NCI-H2029 (cell line): Measurements from ENCODE around the gene HMSD.

Source experiments
- DNase-seq: peaks from one replicate; lab custom pipeline; 2025; lab: John Stamatoyannopoulos, UW

HMSD gene

GRCh38 chr18:63956755-63957154, 7.7 kb downstream of the HMSD start:
- no peak for DNase-seq

GRCh38 chr18:63960891-63961290, 11.8 kb downstream of the HMSD start:
- no peak for DNase-seq

DNA sequence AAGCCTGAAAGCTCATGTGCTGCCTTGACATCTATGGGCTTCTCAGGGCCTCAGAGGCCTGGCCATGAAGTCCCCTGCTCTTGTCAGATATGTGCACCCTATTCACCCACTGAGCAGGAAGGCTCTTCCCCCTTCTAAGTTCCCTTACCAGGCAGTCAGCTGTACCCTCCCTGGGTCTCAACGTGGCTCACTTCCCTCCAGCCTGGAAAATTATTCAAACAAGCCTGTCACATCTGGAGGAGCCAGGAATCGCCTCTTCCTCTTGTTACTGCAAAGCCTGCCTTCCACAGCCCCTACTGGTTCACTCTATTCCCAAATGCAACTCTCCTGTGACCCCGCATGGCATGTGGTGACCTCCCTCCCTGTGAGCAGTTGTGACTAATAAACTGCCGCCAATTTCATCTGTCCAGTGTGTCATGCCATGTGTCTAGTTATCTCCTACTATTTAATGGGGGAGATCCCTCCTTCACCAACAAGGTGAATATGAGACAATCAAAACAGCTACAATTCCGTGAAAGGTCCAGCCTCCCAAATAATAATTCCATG, 12.4 kb downstream of the HMSD start:
- no peak for DNase-seq

DNA sequence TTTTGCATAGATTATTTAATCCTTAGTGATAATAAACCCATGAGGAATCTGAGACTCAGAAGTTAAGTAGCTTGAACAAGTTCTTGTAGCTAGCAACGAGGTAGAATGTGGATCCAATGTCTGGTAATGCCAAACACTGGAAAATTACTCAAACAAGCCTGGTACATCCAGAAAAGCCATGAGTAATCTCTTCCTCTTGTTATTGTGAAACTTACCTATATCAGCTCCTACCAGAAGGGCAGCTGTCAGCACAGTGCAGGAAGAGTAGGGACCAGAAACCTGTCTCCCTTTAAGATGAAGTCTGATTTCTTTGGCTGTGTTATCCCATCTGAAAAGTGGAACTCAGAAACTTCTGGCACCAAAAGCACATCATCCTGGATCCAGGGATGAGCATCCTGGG, 13.0 kb downstream of the HMSD start:
- no peak for DNase-seq

DNA sequence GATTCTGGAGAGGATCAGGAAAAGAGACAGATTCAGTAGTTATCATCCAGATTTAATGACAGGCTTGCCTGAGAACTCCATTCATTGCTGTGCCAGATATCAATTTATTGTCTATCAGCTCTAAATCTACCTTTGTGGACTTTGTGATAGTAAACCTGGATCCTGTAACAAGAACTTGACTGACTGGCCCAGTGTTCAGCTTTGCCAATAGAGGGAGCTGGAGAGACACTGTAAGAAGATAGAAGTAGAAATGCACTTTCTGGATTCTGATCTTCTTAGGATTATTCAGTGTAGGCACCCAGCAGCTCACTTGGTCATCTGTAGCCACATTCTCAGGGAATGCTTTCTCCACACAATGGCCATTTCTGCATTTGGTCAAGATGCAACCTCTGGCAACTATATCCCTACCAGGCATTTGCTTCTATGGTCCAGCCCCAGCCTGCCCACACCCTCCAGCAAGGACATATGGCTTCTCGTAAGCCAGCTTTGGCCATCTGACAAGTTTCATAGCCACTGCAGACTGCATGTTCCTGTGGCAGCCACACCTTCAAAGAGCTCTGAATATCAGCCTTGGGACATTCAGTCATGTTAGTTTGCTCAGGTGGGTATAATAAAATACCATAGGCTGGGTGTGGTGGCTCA, 14.6 kb downstream of the HMSD start:
- peak; percentile 3 for DNase-seq

- DNase-seq, result no peak
Observed at GRCh38 chr18:63964908-63965307, 15.8 kb downstream of the HMSD start.

- DNase-seq, result no peak
Observed at GRCh38 chr18:63965716-63966330, 16.7 kb downstream of the HMSD start.

DNA sequence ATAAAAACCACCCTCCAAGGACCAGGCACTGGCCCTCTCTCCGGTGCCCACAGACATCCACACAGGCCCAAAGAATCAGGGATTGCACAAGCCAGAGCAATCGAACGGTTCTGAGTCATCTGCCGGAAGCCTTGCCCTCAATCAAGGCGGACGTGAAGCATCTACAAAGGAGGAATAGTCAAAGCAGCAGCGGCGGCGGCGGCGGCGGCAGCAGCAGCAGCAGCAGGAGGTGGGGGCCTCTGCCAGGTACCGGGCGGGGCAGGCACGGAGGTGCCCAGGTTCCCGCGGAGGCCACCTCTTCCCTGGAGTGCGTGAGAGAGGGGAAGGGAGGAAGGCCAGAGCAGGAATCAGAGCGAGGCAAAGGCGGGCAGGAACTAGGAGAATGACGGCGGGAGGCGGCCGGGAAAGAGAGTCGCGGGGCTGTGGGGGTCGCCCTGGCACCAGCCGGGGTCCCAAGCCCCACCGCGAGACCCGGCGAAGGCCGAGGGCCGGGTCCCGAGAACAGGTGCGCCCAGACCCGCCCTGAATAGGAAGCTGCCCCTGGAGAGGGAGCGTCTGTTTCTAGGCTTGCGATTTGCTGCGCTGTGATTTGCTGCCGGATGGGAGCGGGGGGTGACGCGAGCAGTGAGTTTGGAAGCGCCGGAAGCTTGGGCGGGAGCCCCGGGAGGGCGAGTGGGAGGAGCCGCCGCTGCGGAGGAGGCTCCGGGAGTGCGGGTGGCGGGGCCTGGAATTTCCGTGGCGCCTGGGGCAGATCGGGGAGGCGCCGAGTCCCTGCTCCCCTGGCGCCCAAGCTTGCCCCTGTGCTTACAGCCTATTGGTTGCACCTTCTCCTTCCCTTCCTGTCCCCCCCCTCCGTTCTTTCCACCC, 21.1 kb downstream of the HMSD start, which contains the start of gene SERPINB8:
Gene SERPINB8 (plus strand): TSS at position 140 of the 867 bp plus-strand sequence. CDS start 8,228 bp downstream, outside the sequence.
- DNase-seq, result peak; percentile 66

- no peak for DNase-seq
Observed at GRCh38 chr18:63970809-63971205, 21.7 kb downstream of the HMSD start.

- no peak for DNase-seq
Observed at GRCh38 chr18:63971320-63972001, 22.4 kb downstream of the HMSD start.

DNA sequence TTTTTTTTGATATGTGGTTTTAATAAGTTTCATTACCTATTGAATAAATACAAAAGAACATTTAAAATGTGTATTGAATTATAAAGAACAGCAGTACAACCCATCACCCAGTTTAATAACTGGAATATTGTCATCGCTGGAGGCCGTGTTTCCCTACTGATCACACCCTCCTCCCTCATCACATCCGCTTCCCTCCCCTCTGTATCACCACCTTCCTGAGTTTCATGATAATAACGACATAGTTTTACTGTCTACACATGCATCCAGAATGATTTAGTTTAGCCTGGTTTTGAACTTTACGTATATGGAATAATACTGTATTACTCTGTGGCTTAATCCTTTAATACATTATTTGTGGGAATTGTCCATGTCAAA, 22.9 kb downstream of the HMSD start:
- DNase-seq, result no peak

- no peak for DNase-seq
Observed at GRCh38 chr18:63974991-63975390, 25.9 kb downstream of the HMSD start.

GRCh38 chr18:63975628-63976027, 26.5 kb downstream of the HMSD start:
- no peak for DNase-seq

DNA sequence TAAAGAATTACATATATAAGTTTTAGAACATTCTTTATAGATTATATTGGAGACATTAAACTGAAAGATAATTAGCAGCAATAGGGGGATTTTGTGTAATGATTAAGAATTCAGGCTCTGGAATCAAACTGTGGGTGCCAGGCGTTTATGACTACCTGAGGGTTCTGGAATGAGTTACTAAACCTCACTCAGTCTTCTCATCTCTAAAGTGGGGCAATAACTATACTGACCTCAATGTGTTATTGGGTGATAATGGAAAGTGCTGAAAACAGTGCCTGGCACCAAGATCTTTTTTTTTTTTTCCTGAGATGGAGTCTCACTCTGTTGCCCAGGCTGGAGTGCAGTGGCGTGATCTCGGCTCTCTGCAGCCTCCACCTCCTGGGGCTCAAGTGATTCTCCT, 27.9 kb downstream of the HMSD start:
- DNase-seq, result no peak

GRCh38 chr18:63979409-63979920, 30.4 kb downstream of the HMSD start:
- DNase-seq, result peak; percentile 31

GRCh38 chr18:63980027-63980426, 30.9 kb downstream of the HMSD start:
- DNase-seq, result no peak

- DNase-seq, result no peak
Observed at GRCh38 chr18:63980896-63981460, 31.9 kb downstream of the HMSD start.

DNA sequence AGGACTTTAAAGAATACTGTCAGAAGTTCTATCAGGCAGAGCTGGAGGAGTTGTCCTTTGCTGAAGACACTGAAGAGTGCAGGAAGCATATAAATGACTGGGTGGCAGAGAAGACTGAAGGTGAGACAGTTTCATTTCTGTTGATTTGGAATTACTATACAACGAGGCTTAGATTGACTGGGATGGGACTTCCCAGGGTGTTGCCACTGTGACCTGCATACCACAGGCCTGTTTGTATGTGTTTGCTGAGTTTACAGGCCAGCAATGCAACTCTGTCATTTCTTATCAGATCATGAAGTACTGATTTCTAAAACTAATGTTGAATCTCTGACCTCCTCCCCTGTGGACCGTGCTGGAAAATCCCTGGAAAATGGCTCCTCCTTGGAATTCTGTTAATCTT, 32.6 kb downstream of the HMSD start:
- no peak for DNase-seq

DNA sequence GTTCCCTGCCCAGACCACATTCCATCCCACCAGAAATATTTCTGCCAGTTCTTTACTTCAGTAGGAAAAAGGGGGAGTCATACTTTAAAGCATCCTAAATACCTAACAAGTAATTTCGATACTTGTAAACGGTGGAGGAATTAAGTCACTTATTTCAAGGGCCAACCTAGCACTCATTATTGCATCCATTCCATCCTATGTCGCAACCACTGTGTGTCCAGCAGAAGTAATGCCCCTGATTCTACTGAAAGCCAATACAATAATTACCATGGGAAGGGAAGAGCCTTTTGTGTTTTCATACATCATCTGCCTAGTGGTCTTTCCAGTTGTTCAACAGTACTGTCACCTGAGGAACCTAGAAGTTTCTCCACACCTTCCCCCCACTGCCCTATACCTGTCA, 33.3 kb downstream of the HMSD start:
- DNase-seq, result no peak

DNA sequence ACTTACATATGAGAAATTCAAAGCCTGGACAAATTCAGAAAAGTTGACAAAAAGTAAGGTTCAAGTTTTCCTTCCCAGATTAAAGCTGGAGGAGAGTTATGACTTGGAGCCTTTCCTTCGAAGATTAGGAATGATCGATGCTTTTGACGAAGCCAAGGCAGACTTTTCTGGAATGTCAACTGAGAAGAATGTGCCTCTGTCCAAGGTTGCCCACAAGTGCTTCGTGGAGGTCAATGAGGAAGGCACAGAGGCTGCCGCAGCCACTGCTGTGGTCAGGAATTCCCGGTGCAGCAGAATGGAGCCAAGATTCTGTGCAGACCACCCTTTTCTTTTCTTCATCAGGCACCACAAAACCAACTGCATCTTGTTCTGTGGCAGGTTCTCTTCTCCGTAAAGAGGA, 37.8 kb downstream of the HMSD start:
- no peak for DNase-seq

DNA sequence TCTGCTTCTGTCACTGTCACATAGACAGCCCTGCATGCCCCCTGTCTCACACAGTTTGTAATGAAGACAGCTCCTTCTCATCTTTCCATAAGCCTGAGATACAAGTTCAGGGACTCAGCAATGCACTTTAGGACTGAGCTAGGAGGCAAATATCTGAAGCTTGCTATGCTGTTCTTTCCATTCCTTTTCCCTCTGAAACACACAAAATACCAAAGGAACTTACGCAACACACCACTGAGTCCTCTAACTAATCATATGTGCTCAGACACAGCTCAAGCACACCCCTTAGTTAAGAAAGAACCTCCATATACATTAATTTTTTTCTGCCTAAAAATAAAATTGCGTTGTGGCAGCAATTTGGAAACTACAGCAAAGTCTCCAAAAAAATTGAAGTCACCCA, 38.6 kb downstream of the HMSD start:
- DNase-seq, result no peak

DNA sequence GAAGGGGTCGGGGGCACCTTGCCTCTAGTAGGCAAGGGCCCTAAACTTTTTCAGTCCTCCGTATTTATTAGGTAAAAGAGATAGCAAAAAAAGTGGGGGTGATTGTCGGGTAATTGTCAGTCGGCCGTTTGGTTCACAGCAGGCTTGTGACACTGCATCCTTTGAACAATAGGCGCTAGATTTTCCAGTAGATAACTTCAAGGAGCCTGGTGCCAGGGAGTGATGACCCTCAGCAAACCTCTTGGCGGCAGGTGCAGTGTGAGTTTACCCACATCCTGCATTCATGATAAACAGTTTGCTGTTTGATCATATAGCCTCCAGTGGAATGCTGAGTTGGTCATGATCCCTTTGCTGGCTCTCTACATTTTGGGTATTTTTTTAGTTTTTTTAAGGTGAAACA, 43.6 kb downstream of the HMSD start:
- no peak for DNase-seq
